ENCODE measurements around the gene AHRR.
"Not testable (repeated sequence)": the region's sequence is repeated elsewhere in the genome, so short reads cannot be mapped to it uniquely, and the experiment has no call there.

The AHRR gene

DNA sequence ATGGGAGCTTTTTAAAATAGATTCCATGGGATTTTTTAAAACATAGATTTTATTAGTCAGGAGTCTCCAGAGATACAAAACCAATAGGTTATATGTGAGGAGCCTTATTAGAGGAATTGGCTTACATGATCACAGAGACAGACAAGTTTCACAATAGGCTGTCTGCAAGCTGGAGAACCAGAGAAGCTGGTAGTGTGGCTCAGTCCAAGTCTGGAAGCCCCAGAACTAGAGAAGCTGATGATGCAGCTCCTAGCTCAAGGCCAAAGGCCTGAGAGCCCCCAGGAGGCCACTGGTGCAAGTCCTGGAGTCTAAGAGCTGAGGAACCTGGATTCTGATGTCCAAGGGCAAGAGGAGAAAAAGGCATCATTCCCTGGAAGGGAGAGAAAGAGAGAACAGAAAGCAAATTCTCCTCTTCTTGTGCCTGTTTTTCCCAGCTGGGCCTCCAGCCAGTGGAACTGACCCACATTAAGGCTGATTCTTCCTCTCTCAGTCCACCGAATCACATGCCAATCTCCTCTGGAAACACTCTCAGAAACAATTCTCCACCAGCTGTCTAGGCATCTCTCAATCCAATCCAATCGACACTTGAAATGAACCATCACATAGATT, 59.3 kb downstream of the AHRR start:
- DNase-seq (ENCODE audit: insufficient read length, low spot score): no peak
- no peak for TF ChIP-seq CTCF (IDR thresholded peaks at IDR 0.05; ENCODE audit: insufficient read depth, missing control alignments)
- FAIRE-seq: no peak

DNA sequence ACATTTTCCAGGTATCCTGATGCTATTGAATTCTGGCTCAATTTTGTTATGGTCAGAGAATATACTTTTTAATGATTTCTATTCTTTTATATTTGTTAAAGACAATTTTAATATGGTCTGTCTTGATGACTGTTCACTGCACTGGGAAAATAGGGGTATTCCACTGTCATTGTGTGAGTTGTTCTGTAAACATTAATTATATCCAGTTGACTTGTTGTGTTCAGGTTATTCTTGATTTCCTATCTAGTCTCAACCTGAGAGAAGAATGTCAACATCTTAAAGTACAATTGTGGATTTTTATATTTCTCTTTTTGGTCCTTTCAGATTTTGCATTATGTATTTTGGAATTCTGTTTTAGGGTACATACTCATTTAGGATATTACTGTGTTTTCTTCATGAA, 61.6 kb downstream of the AHRR start:
- TF ChIP-seq CTCF (IDR thresholded peaks at IDR 0.05; ENCODE audit: insufficient read depth, missing control alignments): no peak
- FAIRE-seq: no peak
- DNase-seq (ENCODE audit: insufficient read length, low spot score): no peak

- DNase-seq (ENCODE audit: insufficient read length, low spot score) (no peak), FAIRE-seq (no peak)
- no peak for TF ChIP-seq CTCF (IDR thresholded peaks at IDR 0.05; ENCODE audit: insufficient read depth, missing control alignments)
These were observed 62.1 kb downstream of the AHRR start for GRCh38 chr5:383621-384020.

DNA sequence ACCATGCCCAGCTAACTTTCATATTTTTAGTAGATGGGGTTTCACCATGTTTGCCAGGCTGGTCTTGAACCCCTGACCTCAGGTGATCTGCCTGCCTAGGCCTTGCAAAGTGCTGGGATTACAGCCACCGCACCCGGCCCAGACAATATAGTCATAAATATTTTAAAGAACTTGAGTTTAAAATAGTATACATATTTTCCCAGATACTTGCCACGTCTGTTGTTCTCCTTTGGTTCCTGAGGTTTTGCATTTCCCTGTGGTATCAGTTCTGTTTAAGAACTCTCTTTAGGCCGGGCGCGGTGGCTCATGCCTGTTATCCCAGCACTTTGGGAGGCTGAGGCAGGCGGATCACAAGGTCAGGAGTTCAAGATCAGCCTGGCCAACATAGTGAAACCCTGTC, 63.1 kb downstream of the AHRR start:
- not testable (repeated sequence) for FAIRE-seq; DNase-seq (ENCODE audit: insufficient read length, low spot score)

GRCh38 chr5:385321-385720, 63.8 kb downstream of the AHRR start:
- no peak for DNase-seq (ENCODE audit: insufficient read length, low spot score)
- FAIRE-seq: no peak
- TF ChIP-seq CTCF (IDR thresholded peaks at IDR 0.05; ENCODE audit: insufficient read depth, missing control alignments): no peak

- FAIRE-seq (no peak), DNase-seq (ENCODE audit: insufficient read length, low spot score) (no peak)
- no peak for TF ChIP-seq CTCF (IDR thresholded peaks at IDR 0.05; ENCODE audit: insufficient read depth, missing control alignments)
These were observed 65.2 kb downstream of the AHRR start for GRCh38 chr5:386432-387341.

GRCh38 chr5:387491-388265, 66.2 kb downstream of the AHRR start:
- FAIRE-seq (no peak), DNase-seq (ENCODE audit: insufficient read length, low spot score) (no peak)
- TF ChIP-seq CTCF (IDR thresholded peaks at IDR 0.05; ENCODE audit: insufficient read depth, missing control alignments): no peak
